ENCODE data around the gene COL28A1. TPM values are rescaled to one million over a fixed set of nuclear protein-coding genes. Genes with fewer than 3 reads are reported as not detected.
"Not testable (repeated sequence)": the region's sequence is repeated elsewhere in the genome, so short reads cannot be mapped to it uniquely, and the experiment has no call there.

COL28A1 gene
- total and polyA plus RNA-seq, 5 donors, result 3.8 to 5.8 (median 4.6) TPM

GRCh38 chr7:7561591-7561990 is 25.9 kb upstream of the COL28A1 start:
- H3K4me1 ChIP-seq (ENCODE audit: control insufficient read depth, insufficient read depth, low read length); H3K4me3 ChIP-seq (ENCODE audit: low read length); H3K27me3 ChIP-seq (ENCODE audit: control insufficient read depth, insufficient read depth); H3K9me3 ChIP-seq (ENCODE audit: control insufficient read depth, low read length); intact Hi-C loops (cut with DNase I); ATAC-seq; H3K27ac ChIP-seq (ENCODE audit: low read length); DNase-seq: not testable (repeated sequence)
- WGBS, result 97% methylated on average over 5 of the region's 5 CpGs

GRCh38 chr7:7557252-7557651 is 21.6 kb upstream of the COL28A1 start:
- ATAC-seq (no peak), DNase-seq (peak in 1 of 3 donors; percentile 36)
- H3K4me1 ChIP-seq (ENCODE audit: control insufficient read depth, insufficient read depth, low read length), result no peaks in the 10 kb centered on the region
- WGBS, result 93% methylated on average over 5 of the region's 5 CpGs
- no peak overlapping the region for H3K27ac ChIP-seq (ENCODE audit: low read length)
- no peaks in the 10 kb centered on the region for H3K9me3 ChIP-seq (ENCODE audit: control insufficient read depth, low read length)
- H3K4me3 ChIP-seq (ENCODE audit: low read length), result no peak overlapping the region
- H3K27me3 ChIP-seq (ENCODE audit: control insufficient read depth, insufficient read depth), result no peaks in the 10 kb centered on the region
- intact Hi-C loops (cut with DNase I), result no loop called here

DNA sequence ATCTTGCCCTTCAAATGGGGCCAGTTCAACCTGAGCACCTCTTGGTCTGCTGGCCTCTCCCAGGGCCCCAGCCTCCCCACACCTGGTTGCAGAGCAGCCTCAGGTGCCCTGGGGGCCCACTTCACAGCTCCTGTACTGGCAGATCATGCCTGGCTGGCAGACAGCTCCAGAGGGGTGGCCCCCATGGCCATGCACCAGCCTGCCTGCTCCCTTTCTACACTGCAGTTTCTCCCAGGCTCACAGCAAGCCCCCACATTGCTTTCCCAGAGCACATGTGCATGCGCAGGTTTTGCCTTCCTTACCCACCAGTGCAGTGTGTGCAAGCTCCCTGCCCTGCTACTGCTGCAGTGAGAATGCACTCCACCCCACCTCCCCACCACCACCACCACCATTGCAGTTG is 21.2 kb upstream of the COL28A1 start:
- Histone ChIP-seq H3K4me3 (ENCODE audit: low read length) (no peak overlapping the region), H3K4me1 (ENCODE audit: control insufficient read depth, insufficient read depth, low read length) (no peaks in the 10 kb centered on the region), H3K27ac (ENCODE audit: low read length) (no peak overlapping the region), H3K9me3 (ENCODE audit: control insufficient read depth, low read length) (no peaks in the 10 kb centered on the region), H3K27me3 (ENCODE audit: control insufficient read depth, insufficient read depth) (no peaks in the 10 kb centered on the region)
- ATAC-seq (no peak), DNase-seq (peak in 1 of 3 donors; percentile 31)
- intact Hi-C loops (cut with DNase I), result no loop called here
- 98% methylated on average over 1 of the region's 1 CpG for WGBS

- H3K4me1 ChIP-seq (ENCODE audit: control insufficient read depth, insufficient read depth, low read length), result no peaks in the 10 kb centered on the region
- no peak overlapping the region for H3K27ac ChIP-seq (ENCODE audit: low read length)
- WGBS, result 55% methylated on average over 8 of the region's 8 CpGs
- DNase-seq (no peak), ATAC-seq (no peak)
- no peaks in the 10 kb centered on the region for H3K9me3 ChIP-seq (ENCODE audit: control insufficient read depth, low read length)
- no peak overlapping the region for H3K4me3 ChIP-seq (ENCODE audit: low read length)
- intact Hi-C loops (cut with DNase I), result no loop called here
- H3K27me3 ChIP-seq (ENCODE audit: control insufficient read depth, insufficient read depth), result no peaks in the 10 kb centered on the region
These were observed 19.2 kb upstream of the COL28A1 start for GRCh38 chr7:7554649-7555575.

GRCh38 chr7:7554021-7554432 is 18.4 kb upstream of the COL28A1 start:
- no peaks in the 10 kb centered on the region for H3K9me3 ChIP-seq (ENCODE audit: control insufficient read depth, low read length)
- ATAC-seq, result no peak
- H3K27ac ChIP-seq (ENCODE audit: low read length), result no peak overlapping the region
- DNase-seq, result no peak
- intact Hi-C loops (cut with DNase I), result no loop called here
- H3K27me3 ChIP-seq (ENCODE audit: control insufficient read depth, insufficient read depth), result no peaks in the 10 kb centered on the region
- WGBS, result 82% methylated on average over 5 of the region's 5 CpGs
- no peaks in the 10 kb centered on the region for H3K4me1 ChIP-seq (ENCODE audit: control insufficient read depth, insufficient read depth, low read length)
- H3K4me3 ChIP-seq (ENCODE audit: low read length), result no peak overlapping the region

DNA sequence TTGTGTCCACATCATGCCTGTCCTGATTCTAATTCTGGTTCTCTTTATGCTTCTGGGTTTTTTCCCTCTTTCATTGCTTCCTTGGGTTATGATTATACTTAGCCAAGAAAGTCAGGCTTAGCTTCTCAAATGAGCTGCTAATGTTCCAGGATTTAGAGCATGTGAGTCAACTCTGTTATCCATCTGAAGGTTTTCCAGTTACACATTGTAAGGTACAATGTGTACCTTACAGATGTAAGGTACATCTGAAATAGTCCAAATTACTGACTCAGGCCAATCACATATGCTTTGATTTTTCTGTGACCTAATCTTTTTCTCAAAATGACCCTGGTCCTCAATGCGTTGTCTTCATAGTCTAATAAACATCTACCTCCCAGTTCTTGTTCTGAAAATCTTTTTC is 17.7 kb upstream of the COL28A1 start:
- H3K9me3 ChIP-seq (ENCODE audit: control insufficient read depth, low read length), result no peaks in the 10 kb centered on the region
- 95% methylated on average over 1 of the region's 1 CpG for WGBS
- no peak overlapping the region for H3K4me3 ChIP-seq (ENCODE audit: low read length)
- no peak for DNase-seq
- no peaks in the 10 kb centered on the region for H3K27me3 ChIP-seq (ENCODE audit: control insufficient read depth, insufficient read depth)
- intact Hi-C loops (cut with DNase I), result no loop called here
- no peak for ATAC-seq
- no peaks in the 10 kb centered on the region for H3K4me1 ChIP-seq (ENCODE audit: control insufficient read depth, insufficient read depth, low read length)
- H3K27ac ChIP-seq (ENCODE audit: low read length), result no peak overlapping the region

- Histone ChIP-seq H3K4me3 (ENCODE audit: low read length) (no peak overlapping the region), H3K27me3 (ENCODE audit: control insufficient read depth, insufficient read depth) (no peaks in the 10 kb centered on the region), H3K9me3 (ENCODE audit: control insufficient read depth, low read length) (no peaks in the 10 kb centered on the region), H3K27ac (ENCODE audit: low read length) (no peak overlapping the region), H3K4me1 (ENCODE audit: control insufficient read depth, insufficient read depth, low read length) (no peaks in the 10 kb centered on the region)
- DNase-seq (no peak), ATAC-seq (no peak)
- intact Hi-C loops (cut with DNase I), result no loop called here
- WGBS, result 82% methylated on average over 2 of the region's 2 CpGs
These were observed 16.5 kb upstream of the COL28A1 start for GRCh38 chr7:7552199-7552598.

DNA sequence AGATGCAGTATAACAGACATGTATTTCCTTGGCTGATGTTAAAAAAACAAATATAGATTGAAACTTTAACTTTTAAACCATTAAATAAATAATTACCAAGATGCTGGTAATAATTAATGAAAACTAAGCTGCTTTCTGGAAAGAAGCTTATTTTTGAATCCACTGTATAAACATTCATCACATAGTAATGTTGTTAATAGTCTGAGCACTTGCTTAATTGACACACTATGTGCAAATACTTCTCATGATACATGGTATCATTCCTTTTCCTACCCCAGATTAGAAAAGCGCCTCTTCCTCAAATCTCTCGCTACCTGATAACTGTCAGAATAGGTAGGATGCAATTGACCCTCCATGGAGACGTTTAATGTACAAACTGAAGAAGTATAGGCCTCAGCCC is 15.0 kb upstream of the COL28A1 start:
- Histone ChIP-seq H3K4me1 (ENCODE audit: control insufficient read depth, insufficient read depth, low read length) (no peaks in the 10 kb centered on the region), H3K9me3 (ENCODE audit: control insufficient read depth, low read length) (no peaks in the 10 kb centered on the region), H3K27me3 (ENCODE audit: control insufficient read depth, insufficient read depth) (no peaks in the 10 kb centered on the region), H3K4me3 (ENCODE audit: low read length) (no peak overlapping the region), H3K27ac (ENCODE audit: low read length) (no peak overlapping the region)
- ATAC-seq (no peak), DNase-seq (no peak)
- WGBS, result 95% methylated on average over 3 of the region's 3 CpGs
- intact Hi-C loops (cut with DNase I), result no loop called here

GRCh38 chr7:7548407-7548806 is 12.7 kb upstream of the COL28A1 start:
- Histone ChIP-seq H3K27ac (ENCODE audit: low read length) (no peak overlapping the region), H3K9me3 (ENCODE audit: control insufficient read depth, low read length) (no peaks in the 10 kb centered on the region), H3K27me3 (ENCODE audit: control insufficient read depth, insufficient read depth) (no peaks in the 10 kb centered on the region), H3K4me3 (ENCODE audit: low read length) (no peak overlapping the region), H3K4me1 (ENCODE audit: control insufficient read depth, insufficient read depth, low read length) (no peaks in the 10 kb centered on the region)
- WGBS, result 94% methylated on average over 3 of the region's 3 CpGs
- intact Hi-C loops (cut with DNase I), result no loop called here
- DNase-seq, result no peak
- ATAC-seq, result no peak

DNA sequence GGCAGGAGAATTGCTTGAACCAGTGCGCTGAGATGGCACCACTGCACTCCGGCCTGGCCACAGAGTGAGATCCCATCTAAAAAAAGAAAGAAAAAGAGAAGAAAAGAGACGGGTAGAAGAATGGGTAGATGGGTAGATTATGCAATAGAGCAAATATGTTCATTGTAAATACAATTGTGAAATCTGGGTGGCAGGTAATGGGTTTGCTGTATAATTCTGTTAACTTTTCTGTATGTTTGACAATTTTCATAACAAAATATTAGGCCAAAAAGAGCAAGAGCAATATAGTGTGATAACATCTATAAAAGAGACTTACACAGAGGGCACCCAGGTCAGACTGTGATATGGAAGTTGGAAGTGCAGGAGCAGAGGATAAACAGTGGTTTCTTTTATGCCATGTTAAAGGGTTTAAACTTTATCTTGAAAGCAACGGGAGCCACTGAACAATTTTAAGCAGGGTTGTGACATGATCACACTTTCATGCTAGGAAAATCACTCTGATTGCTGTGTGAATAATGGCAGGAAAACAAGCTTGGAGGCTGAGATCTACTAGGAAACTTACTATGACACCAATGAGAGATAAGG is 6.7 kb upstream of the COL28A1 start:
- Histone ChIP-seq H3K27me3 (ENCODE audit: control insufficient read depth, insufficient read depth) (no peaks in the 10 kb centered on the region), H3K27ac (ENCODE audit: low read length) (no peak overlapping the region), H3K4me3 (ENCODE audit: low read length) (no peak overlapping the region), H3K4me1 (ENCODE audit: control insufficient read depth, insufficient read depth, low read length) (no peaks in the 10 kb centered on the region), H3K9me3 (ENCODE audit: control insufficient read depth, low read length) (no peaks in the 10 kb centered on the region)
- intact Hi-C loops (cut with DNase I), result loop anchor here in 3 of 4 donors (5.0 kb wide), 3 partner anchors 120 to 440 kb away; no protein-coding TSS in a partner anchor
- DNase-seq (no peak), ATAC-seq (no peak)
- WGBS, result 66% methylated on average over 4 of the region's 4 CpGs

- Histone ChIP-seq H3K9me3 (ENCODE audit: control insufficient read depth, low read length) (no peaks in the 10 kb centered on the region), H3K27ac (ENCODE audit: low read length) (no peak overlapping the region), H3K27me3 (ENCODE audit: control insufficient read depth, insufficient read depth) (no peaks in the 10 kb centered on the region), H3K4me1 (ENCODE audit: control insufficient read depth, insufficient read depth, low read length) (no peaks in the 10 kb centered on the region), H3K4me3 (ENCODE audit: low read length) (no peak overlapping the region)
- 83% methylated on average over 4 of the region's 4 CpGs for WGBS
- DNase-seq (no peak), ATAC-seq (no peak)
- intact Hi-C loops (cut with DNase I), result loop anchor here (5.0 to 10.0 kb wide), 4 partner anchors 115 to 437 kb away; no protein-coding TSS in a partner anchor
These were observed 4.0 kb upstream of the COL28A1 start for GRCh38 chr7:7539711-7540110.

All from right cardiac atrium (tissue), 5 donors.